Measurements from ENCODE around the gene TMEM140.

Gene TMEM140

GRCh38 chr7:135197343-135197742 lies 49.5 kb downstream of the TMEM140 start:
- Histone ChIP-seq H3K9me3 (no peaks in the 10 kb centered on the region), H3K27ac (no peak overlapping the region), H3K36me3 (peaks cover 96% of the 10 kb centered on the region), H3K4me3 (ENCODE audit: low read depth in 1 of 2, low read length in 1 of 2) (no peak overlapping the region), H3K4me1 (ENCODE audit: control insufficient read depth in 1 of 2, insufficient read depth in 1 of 2, low read depth in 1 of 2, low read length in 1 of 2) (no peaks in the 10 kb centered on the region), H3K27me3 (no peaks in the 10 kb centered on the region)
- TF ChIP-seq CTCF (IDR thresholded peaks at IDR 0.05), result no peak

- no peak for TF ChIP-seq CTCF (IDR thresholded peaks at IDR 0.05)
- H3K27ac ChIP-seq, result no peak overlapping the region
- no peaks in the 10 kb centered on the region for H3K9me3 ChIP-seq
- no peak overlapping the region for H3K4me3 ChIP-seq (ENCODE audit: low read depth in 1 of 2, low read length in 1 of 2)
- peaks cover 96% of the 10 kb centered on the region for H3K36me3 ChIP-seq
- no peaks in the 10 kb centered on the region for H3K27me3 ChIP-seq
- H3K4me1 ChIP-seq (ENCODE audit: control insufficient read depth in 1 of 2, insufficient read depth in 1 of 2, low read depth in 1 of 2, low read length in 1 of 2), result no peaks in the 10 kb centered on the region
These were observed 50.2 kb downstream of the TMEM140 start for GRCh38 chr7:135197906-135198655.

GRCh38 chr7:135199439-135199838 lies 51.6 kb downstream of the TMEM140 start:
- no peak overlapping the region for H3K4me3 ChIP-seq (ENCODE audit: low read depth in 1 of 2, low read length in 1 of 2)
- no peaks in the 10 kb centered on the region for H3K9me3 ChIP-seq
- H3K27me3 ChIP-seq, result no peaks in the 10 kb centered on the region
- no peak overlapping the region for H3K27ac ChIP-seq
- no peaks in the 10 kb centered on the region for H3K4me1 ChIP-seq (ENCODE audit: control insufficient read depth in 1 of 2, insufficient read depth in 1 of 2, low read depth in 1 of 2, low read length in 1 of 2)
- peaks cover 96% of the 10 kb centered on the region for H3K36me3 ChIP-seq
- TF ChIP-seq CTCF (IDR thresholded peaks at IDR 0.05), result no peak

- TF ChIP-seq CTCF (IDR thresholded peaks at IDR 0.05), result no peak
- H3K27ac ChIP-seq, result no peak overlapping the region
- no peaks in the 10 kb centered on the region for H3K4me1 ChIP-seq (ENCODE audit: control insufficient read depth in 1 of 2, insufficient read depth in 1 of 2, low read depth in 1 of 2, low read length in 1 of 2)
- no peaks in the 10 kb centered on the region for H3K27me3 ChIP-seq
- no peaks in the 10 kb centered on the region for H3K9me3 ChIP-seq
- H3K36me3 ChIP-seq, result peaks cover 96% of the 10 kb centered on the region
- no peak overlapping the region for H3K4me3 ChIP-seq (ENCODE audit: low read depth in 1 of 2, low read length in 1 of 2)
These were observed 53.0 kb downstream of the TMEM140 start for GRCh38 chr7:135200821-135201331.

GRCh38 chr7:135201350-135201749 lies 53.5 kb downstream of the TMEM140 start:
- Histone ChIP-seq H3K4me3 (ENCODE audit: low read depth in 1 of 2, low read length in 1 of 2) (no peak overlapping the region), H3K4me1 (ENCODE audit: control insufficient read depth in 1 of 2, insufficient read depth in 1 of 2, low read depth in 1 of 2, low read length in 1 of 2) (no peaks in the 10 kb centered on the region), H3K9me3 (no peaks in the 10 kb centered on the region), H3K27ac (no peak overlapping the region), H3K36me3 (peaks cover 93% of the 10 kb centered on the region), H3K27me3 (no peaks in the 10 kb centered on the region)
- no peak for TF ChIP-seq CTCF (IDR thresholded peaks at IDR 0.05)

Data from neutrophil (primary cell).